Gastroesophageal sphincter (tissue), 4 donors: Measurements from ENCODE around the gene ARID1B. TPM values are rescaled to one million over a fixed set of nuclear protein-coding genes. Genes with fewer than 3 reads are reported as not detected.

Source experiments
- ATAC-seq: fragments of 150-250 bp; one replicate; pipeline ENCODE4 v1.9.1; 2016; ENCODE audit warnings: mild to moderate bottlenecking, moderate library complexity
- H3K27ac ChIP-seq, 4 donors: fragments of 200-600 bp; sonication (generic) in 3 of 4; 1 replicate in 3 of 4; 2 replicates in 1 of 4; pipeline ENCODE4 v1.5.1; 2016 to 2019
- H3K27me3 ChIP-seq: fragments of 200-600 bp; sonication (generic); one replicate; pipeline ENCODE4 v1.5.1; 2019
- H3K36me3 ChIP-seq, 2 donors: fragments of 200-600 bp; sonication (generic); one replicate each; pipeline ENCODE4 v1.5.1; 2019; ENCODE audit warnings: control low read depth in 1 of 2
- H3K4me1 ChIP-seq, 3 donors: fragments of 200-600 bp; sonication (generic); 1 replicate in 2 of 3; 2 replicates in 1 of 3; pipeline ENCODE4 v1.5.1; 2016 to 2019; ENCODE audit warnings: control low read depth in 2 of 3
- H3K4me3 ChIP-seq, 2 donors: fragments of 200-600 bp; sonication (generic); one replicate each; pipeline ENCODE4 v1.5.1; 2019; ENCODE audit warnings: mild to moderate bottlenecking in 1 of 2, moderate library complexity in 1 of 2
- H3K9me3 ChIP-seq, 3 donors: fragments of 200-600 bp; sonication (generic); one replicate each; pipeline ENCODE4 v1.5.1; 2017 to 2019; ENCODE audit warnings: control low read depth in 2 of 3
- EP300 ChIP-seq: sonication (generic); formaldehyde crosslinking; IDR thresholded peaks from one replicate; pipeline ENCODE4 v1.6.1; 2017; ENCODE audit warnings: antibody characterized with exemption, mild to moderate bottlenecking
- POLR2A ChIP-seq, 2 donors: fragments of 450-650 bp; IDR thresholded peaks; one replicate each; pipeline ENCODE4 v1.6.1; 2017; ENCODE audit warnings: antibody characterized with exemption in 2 of 2, mild to moderate bottlenecking in 2 of 2, moderate library complexity in 1 of 2
- POLR2AphosphoS5 ChIP-seq: sonication (generic); formaldehyde crosslinking; IDR thresholded peaks from one replicate; pipeline ENCODE4 v1.6.1; 2017; ENCODE audit warnings: antibody characterized with exemption
- WGBS, 2 donors: methylation state at CpG; one replicate each; pipeline ENCODE4 v1.1.5; 2018; ENCODE audit warnings: low coverage in 1 of 2; 5-methylcytosine and 5-hydroxymethylcytosine counted together
- total RNA-seq, 4 donors: library from RNA; depleted of rRNA; stranded (reverse); fragments of >200 nt; gene quantifications; one replicate each; pipeline ENCODE4 v1.1.0, GENCODE V29; 2016
- TF ChIP-seq, protein P1 (sequence below), 4 experiments: fragments of 200-600 bp in 2 of 4; fragments of 450-650 bp in 2 of 4; sonication (generic) in 1 of 4; IDR thresholded peaks; one replicate each; pipeline ENCODE4 v1.5.1; 2017 to 2019; ENCODE audit warnings: antibody characterized with exemption in 4 of 4, mild to moderate bottlenecking in 2 of 4, moderate library complexity in 2 of 4

The ARID1B gene
- total RNA-seq, 4 donors from 2014 or later = 40.0 to 106 (median 79.7) TPM

DNA sequence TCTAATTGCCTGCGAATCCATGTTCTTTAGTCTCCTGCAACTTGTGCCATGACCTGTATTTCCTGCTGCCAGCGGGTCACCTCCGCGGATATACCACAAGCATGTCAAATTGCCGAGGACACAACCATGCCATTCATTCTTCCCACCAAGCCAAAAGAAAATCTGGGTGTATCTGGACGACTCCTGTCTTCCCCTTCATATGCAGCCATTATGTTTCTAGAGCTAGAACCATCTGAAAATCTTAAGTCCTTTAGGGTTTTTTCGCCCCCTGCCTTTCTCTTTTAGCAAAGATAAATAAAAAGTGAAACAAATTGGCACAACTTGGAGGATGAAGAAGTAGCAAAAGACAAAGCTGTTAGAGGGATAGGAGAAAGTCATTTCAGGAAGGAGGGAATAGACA lies 242.6 kb downstream of the ARID1B start:
- no peak for ATAC-seq
- no peak overlapping the region for H3K4me3 ChIP-seq
- peak overlapping the region; percentile 61 to 99 (median 92) for H3K27ac ChIP-seq
- no peaks in the 10 kb centered on the region for H3K36me3 ChIP-seq
- H3K9me3 ChIP-seq = no peaks in the 10 kb centered on the region
- 78 to 92% methylated on average over 4 to 7 of the region's 7 CpGs for WGBS, 2 donors
- H3K4me1 ChIP-seq = peaks cover 6 to 57% (median 12%) of the 10 kb centered on the region in 3 donors
- TF ChIP-seq POLR2AphosphoS5 (no peak), EP300 (no peak), POLR2A (IDR thresholded peaks at IDR 0.05) (no peak)
- TF ChIP-seq, protein P1, sequence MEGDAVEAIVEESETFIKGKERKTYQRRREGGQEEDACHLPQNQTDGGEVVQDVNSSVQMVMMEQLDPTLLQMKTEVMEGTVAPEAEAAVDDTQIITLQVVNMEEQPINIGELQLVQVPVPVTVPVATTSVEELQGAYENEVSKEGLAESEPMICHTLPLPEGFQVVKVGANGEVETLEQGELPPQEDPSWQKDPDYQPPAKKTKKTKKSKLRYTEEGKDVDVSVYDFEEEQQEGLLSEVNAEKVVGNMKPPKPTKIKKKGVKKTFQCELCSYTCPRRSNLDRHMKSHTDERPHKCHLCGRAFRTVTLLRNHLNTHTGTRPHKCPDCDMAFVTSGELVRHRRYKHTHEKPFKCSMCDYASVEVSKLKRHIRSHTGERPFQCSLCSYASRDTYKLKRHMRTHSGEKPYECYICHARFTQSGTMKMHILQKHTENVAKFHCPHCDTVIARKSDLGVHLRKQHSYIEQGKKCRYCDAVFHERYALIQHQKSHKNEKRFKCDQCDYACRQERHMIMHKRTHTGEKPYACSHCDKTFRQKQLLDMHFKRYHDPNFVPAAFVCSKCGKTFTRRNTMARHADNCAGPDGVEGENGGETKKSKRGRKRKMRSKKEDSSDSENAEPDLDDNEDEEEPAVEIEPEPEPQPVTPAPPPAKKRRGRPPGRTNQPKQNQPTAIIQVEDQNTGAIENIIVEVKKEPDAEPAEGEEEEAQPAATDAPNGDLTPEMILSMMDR (IDR thresholded peaks at IDR 0.05) = no peak
- no peaks in the 10 kb centered on the region for H3K27me3 ChIP-seq

DNA sequence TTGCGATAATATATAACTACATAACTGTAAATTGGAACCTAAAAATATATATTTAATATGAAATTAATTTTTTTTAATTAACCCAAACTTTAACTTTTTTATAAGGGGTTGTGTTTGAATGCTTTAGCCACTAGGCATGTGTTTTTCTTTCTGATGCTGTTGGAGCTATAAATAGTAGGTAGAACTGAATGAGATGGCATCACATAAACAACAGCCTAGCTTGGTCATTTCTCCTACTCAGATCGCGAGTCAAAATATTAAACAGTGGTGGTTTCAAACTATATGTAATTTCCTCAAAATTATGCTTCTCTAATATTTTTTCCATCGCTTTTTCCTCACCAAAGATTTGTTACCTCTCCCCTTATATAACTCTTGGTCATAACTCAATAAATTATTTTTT lies 243.2 kb downstream of the ARID1B start:
- peak overlapping the region; percentile 84 to 99 (median 98) for H3K27ac ChIP-seq
- TF ChIP-seq POLR2A (IDR thresholded peaks at IDR 0.05) (no peak), POLR2AphosphoS5 (peak; percentile 45), EP300 (no peak)
- TF ChIP-seq, protein P1 (IDR thresholded peaks at IDR 0.05) = no peak
- WGBS, 2 donors = 19% methylated on average over 3 to 4 of the region's 4 CpGs

DNA sequence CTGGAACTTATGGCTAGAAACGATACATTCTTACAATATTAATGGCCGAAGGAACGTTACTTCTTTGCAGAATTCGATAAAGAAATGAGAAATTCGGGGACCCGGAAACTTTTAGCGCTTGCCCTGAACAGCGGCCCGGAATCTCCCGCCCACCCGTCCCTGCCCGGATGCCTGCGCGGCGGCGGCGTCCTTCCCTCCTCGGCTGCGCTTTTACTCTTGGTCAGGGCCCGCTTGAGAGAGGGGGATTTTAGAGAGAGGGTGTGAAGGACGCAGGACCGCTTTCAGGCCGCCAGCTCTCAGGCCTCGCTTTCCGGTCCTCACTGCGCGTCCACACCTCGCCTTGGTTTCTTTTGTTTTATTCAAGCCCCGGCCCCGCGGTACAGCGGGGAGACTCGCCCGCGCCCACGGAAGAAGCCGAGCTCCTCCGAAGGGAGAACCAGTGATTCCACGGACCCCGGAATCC lies 243.7 kb downstream of the ARID1B start:
- peak overlapping the region; percentile 84 to 99 (median 98) for H3K27ac ChIP-seq
- H3K4me3 ChIP-seq = peak overlapping the region; percentile 50 to 83
- peaks cover 6 to 50% (median 12%) of the 10 kb centered on the region in 3 donors for H3K4me1 ChIP-seq
- no peak for TF ChIP-seq POLR2AphosphoS5
- TF ChIP-seq, protein P1 (IDR thresholded peaks at IDR 0.05) = no peak
- TF ChIP-seq POLR2A (IDR thresholded peaks at IDR 0.05) = no peak
- no peak for TF ChIP-seq EP300
- H3K36me3 ChIP-seq = no peaks in the 10 kb centered on the region
- WGBS, 2 donors = 0% methylated on average over 7 to 13 of the region's 40 CpGs
- no peaks in the 10 kb centered on the region for H3K27me3 ChIP-seq
- ATAC-seq = peak; percentile 19
- no peaks in the 10 kb centered on the region for H3K9me3 ChIP-seq

More for the DNA sequence above, 243.2 kb downstream of the ARID1B start:
- Histone ChIP-seq H3K36me3 (no peaks in the 10 kb centered on the region), H3K9me3 (no peaks in the 10 kb centered on the region), H3K4me1 (peaks cover 6 to 51% (median 12%) of the 10 kb centered on the region in 3 donors), H3K4me3 (peak overlapping the region; percentile 50 to 83), H3K27me3 (no peaks in the 10 kb centered on the region)
- no peak for ATAC-seq

DNA sequence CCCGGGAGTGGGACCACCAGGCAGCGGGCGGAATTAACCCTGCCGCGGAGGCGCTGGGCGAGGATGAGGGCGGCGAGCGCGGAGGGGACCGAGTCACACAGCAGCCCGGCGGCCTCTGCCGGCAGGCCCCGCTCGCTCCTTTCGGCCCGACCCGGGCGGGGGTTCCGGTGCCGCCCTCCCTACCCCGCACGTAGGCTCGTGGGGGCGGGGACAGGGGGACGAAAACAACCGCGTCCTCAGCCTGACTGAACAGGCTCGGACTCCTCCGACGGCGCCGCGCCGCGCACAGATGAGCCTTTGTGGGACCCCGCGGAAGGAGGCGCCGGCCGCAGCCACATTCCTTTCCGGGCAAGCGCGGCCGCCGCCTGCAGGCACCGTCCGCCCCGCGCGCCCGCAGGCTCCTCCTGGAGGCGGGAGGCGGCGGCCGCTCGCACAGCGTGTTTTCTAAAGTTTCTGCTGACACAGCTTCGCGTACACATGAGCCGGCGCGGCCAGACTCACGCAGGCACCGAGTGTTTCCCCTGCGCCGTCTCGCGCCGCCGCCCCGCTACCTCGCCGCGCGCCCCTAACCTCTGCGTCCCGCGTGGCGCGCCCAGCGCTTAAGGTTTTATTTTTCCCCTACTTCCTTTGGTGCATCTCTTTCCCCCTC lies 244.3 kb downstream of the ARID1B start:
- WGBS, 2 donors = 0% methylated on average over 10 of the region's 84 CpGs; no CpG with 5 or more reads in 1 of the 2 donors
- Histone ChIP-seq H3K27ac (peak overlapping the region; percentile 84 to 99 (median 98)), H3K4me1 (peaks cover 6 to 50% (median 12%) of the 10 kb centered on the region in 3 donors), H3K9me3 (no peaks in the 10 kb centered on the region), H3K36me3 (no peaks in the 10 kb centered on the region), H3K4me3 (peak overlapping the region; percentile 50 to 83), H3K27me3 (no peaks in the 10 kb centered on the region)
- TF ChIP-seq POLR2AphosphoS5 = peak; percentile 95
- peak; percentile 97 to 98 for TF ChIP-seq POLR2A (IDR thresholded peaks at IDR 0.05)
- TF ChIP-seq, protein P1 (IDR thresholded peaks at IDR 0.05) = peak in 3 of 4 experiments; percentile 58 to 59 (median 59)
- no peak for TF ChIP-seq EP300
- peak; percentile 94 for ATAC-seq
